Mammary epithelial cell (primary cell): Measurements from ENCODE around the gene CIB1.

ENCODE experiments used
- EZH2 ChIP-seq: IDR thresholded peaks from 2 replicates; pipeline ENCODE4 v1.6.1; 2012; ENCODE audit warnings: low read length, inconsistent platforms, borderline replicate concordance
- TF ChIP-seq, protein P1 (sequence below), 2 donors: IDR thresholded peaks in 1 of 2; conservative IDR thresholded peaks in 1 of 2; 2 replicates each; pipeline ENCODE4 v1.5.1; 2011 to 2012; ENCODE audit warnings: inconsistent platforms in 2 of 2, low read length in 2 of 2, mild to moderate bottlenecking in 2 of 2, control low read depth in 1 of 2, low read depth in 1 of 2; ENCODE audit not compliant: insufficient read depth in 1 of 2; ENCODE audit errors: extremely low read depth in 1 of 2

GRCh38 chr15:90231028-90232017, 2.4 kb downstream of the CIB1 start:
- TF ChIP-seq, protein P1, sequence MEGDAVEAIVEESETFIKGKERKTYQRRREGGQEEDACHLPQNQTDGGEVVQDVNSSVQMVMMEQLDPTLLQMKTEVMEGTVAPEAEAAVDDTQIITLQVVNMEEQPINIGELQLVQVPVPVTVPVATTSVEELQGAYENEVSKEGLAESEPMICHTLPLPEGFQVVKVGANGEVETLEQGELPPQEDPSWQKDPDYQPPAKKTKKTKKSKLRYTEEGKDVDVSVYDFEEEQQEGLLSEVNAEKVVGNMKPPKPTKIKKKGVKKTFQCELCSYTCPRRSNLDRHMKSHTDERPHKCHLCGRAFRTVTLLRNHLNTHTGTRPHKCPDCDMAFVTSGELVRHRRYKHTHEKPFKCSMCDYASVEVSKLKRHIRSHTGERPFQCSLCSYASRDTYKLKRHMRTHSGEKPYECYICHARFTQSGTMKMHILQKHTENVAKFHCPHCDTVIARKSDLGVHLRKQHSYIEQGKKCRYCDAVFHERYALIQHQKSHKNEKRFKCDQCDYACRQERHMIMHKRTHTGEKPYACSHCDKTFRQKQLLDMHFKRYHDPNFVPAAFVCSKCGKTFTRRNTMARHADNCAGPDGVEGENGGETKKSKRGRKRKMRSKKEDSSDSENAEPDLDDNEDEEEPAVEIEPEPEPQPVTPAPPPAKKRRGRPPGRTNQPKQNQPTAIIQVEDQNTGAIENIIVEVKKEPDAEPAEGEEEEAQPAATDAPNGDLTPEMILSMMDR (conservative IDR thresholded peaks at IDR 0.05 in 1 of 2, IDR thresholded peaks at IDR 0.05 in 1 of 2; ENCODE audit: extremely low read depth in 1 of 2, insufficient read depth in 1 of 2, low read depth in 1 of 2, low read length in 2 of 2): no peak
- no peak for TF ChIP-seq EZH2
